ENCODE results near the gene TMUB2.

TMUB2 gene

GRCh38 chr17:44221084-44221861 lies 34.5 kb downstream of the TMUB2 start:
- TF ChIP-seq CTCF (IDR thresholded peaks at IDR 0.05; ENCODE audit: insufficient read depth, missing control alignments): no peak
- DNase-seq (ENCODE audit: insufficient read length, low spot score) (no peak), FAIRE-seq (no peak)

- TF ChIP-seq CTCF (IDR thresholded peaks at IDR 0.05; ENCODE audit: insufficient read depth, missing control alignments): no peak
- no peak for FAIRE-seq
- DNase-seq (ENCODE audit: insufficient read length, low spot score): no peak
These were observed 35.0 kb downstream of the TMUB2 start for GRCh38 chr17:44221862-44222111.

DNA sequence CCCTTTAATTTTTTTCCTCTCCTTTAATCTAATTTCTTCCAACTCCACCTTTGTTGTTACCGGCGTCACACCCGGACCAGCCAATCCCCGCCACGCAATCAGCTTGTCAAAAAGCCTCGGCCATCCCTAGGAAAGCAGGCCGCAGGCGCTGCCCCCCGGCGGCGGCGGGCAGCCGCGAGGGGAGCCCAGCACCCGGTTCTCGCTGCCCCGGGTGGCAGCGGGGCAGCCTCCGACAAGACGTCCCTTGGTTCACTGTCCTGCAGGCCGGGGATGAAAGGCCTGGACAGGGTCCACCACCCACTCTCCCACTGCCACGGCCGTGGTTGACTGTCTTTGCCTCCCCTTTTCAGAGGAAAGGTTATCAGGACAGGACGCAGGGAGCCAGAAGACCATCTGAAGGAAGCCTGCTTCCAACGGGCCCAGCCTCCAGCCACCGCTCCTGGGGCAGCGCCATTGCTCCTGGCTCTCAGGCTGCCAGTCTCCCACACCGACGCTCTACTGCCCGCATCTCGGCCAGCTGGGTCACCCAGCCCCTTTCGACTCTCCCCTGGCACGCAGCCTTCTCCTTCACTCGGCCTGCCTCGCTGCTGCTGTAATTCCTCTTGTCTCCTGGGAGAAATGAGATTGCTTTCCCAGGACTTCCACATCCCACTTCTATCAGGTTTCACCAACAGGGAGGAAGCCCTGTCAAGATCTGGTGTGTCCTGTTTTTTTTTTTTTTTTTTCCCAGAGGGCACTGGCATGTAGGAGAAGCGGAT lies 35.5 kb downstream of the TMUB2 start:
- DNase-seq (ENCODE audit: insufficient read length, low spot score) (no peak), FAIRE-seq (no peak)
- no peak for TF ChIP-seq CTCF (IDR thresholded peaks at IDR 0.05; ENCODE audit: insufficient read depth, missing control alignments)

- no peak for DNase-seq (ENCODE audit: insufficient read length, low spot score)
- FAIRE-seq: no peak
These were observed 36.8 kb downstream of the TMUB2 start for GRCh38 chr17:44223541-44224071.

GRCh38 chr17:44229090-44229489 lies 42.3 kb downstream of the TMUB2 start:
- TF ChIP-seq CTCF (IDR thresholded peaks at IDR 0.05; ENCODE audit: insufficient read depth, missing control alignments): no peak
- FAIRE-seq (no peak), DNase-seq (ENCODE audit: insufficient read length, low spot score) (no peak)

More at GRCh38 chr17:44223541-44224071, 36.8 kb downstream of the TMUB2 start:
- no peak for TF ChIP-seq CTCF (IDR thresholded peaks at IDR 0.05; ENCODE audit: insufficient read depth, missing control alignments)

- no peak for DNase-seq (ENCODE audit: insufficient read length, low spot score)
- TF ChIP-seq CTCF (IDR thresholded peaks at IDR 0.05; ENCODE audit: insufficient read depth, missing control alignments): no peak
- FAIRE-seq: no peak
These were observed 43.4 kb downstream of the TMUB2 start for GRCh38 chr17:44230140-44230539.

DNA sequence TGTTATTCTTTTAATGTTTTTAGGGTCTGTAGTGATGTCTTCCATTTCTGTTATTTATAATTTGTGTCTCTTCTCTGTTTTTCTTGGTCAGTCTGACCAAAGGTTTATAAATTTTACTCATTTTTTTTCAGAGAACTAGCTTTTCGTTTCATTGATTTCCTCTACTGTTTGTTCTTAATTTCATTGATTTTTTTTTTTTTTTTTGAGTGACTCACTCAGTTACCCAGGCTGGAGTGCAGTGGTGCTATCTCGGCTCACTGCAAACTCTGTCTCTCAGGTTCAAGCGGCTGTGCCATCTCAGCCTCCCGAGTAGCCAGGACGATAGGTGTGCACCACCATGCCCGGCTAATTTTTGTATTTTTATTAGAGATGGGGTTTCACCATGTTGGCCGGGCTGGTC lies 45.3 kb downstream of the TMUB2 start:
- no peak for TF ChIP-seq CTCF (IDR thresholded peaks at IDR 0.05; ENCODE audit: insufficient read depth, missing control alignments)
- FAIRE-seq (no peak), DNase-seq (ENCODE audit: insufficient read length, low spot score) (no peak)

All from D721Med (cell line).